Fibroblast of mammary gland (primary cell): ENCODE data around the gene PLAA.

Experiments
- DNase-seq: peaks from one replicate; pipeline ENCODE4 v3.0.0-alpha.2; 2010; ENCODE audit warnings: low read depth
- H3K4me3 ChIP-seq: 2 replicates; pipeline ENCODE4 v1.5.1; 2011; ENCODE audit warnings: low read depth, mild to moderate bottlenecking, low read length, moderate library complexity; ENCODE audit not compliant: control insufficient read depth
- CTCF ChIP-seq: conservative IDR thresholded peaks from 2 replicates; pipeline ENCODE4 v1.5.1; 2011; ENCODE audit warnings: low read depth, low read length, inconsistent platforms; ENCODE audit not compliant: control insufficient read depth, insufficient read depth

Gene PLAA

GRCh38 chr9:26937816-26938371 is 9.1 kb downstream of the PLAA start:
- no peak overlapping the region for H3K4me3 ChIP-seq
- TF ChIP-seq CTCF: no peak
- no peak for DNase-seq

DNA sequence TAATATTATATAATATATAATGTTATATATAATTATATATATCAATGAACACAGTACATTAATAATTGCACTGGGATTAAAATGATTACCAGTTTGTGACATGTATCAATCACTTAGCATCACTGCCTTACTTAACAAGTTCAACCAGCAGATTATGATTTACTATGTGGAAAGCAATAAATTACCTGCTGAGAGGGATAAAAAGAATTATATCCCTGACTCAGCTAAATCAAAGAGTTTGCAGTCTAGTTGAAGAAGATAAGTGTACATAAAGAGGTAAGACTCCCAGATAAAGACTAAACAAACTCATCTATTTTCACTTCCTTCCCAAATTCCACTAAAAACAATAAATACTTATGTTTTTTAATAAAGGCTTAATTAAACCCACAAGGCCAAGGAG is 11.2 kb downstream of the PLAA start:
- TF ChIP-seq CTCF: no peak
- no peak overlapping the region for H3K4me3 ChIP-seq
- DNase-seq: no peak

- TF ChIP-seq CTCF: no peak
- no peak for DNase-seq
- H3K4me3 ChIP-seq: no peak overlapping the region
Observed at GRCh38 chr9:26928902-26929495, 18.0 kb downstream of the PLAA start.

GRCh38 chr9:26925609-26926008 is 21.4 kb downstream of the PLAA start:
- no peak for DNase-seq
- no peak overlapping the region for H3K4me3 ChIP-seq
- no peak for TF ChIP-seq CTCF

DNA sequence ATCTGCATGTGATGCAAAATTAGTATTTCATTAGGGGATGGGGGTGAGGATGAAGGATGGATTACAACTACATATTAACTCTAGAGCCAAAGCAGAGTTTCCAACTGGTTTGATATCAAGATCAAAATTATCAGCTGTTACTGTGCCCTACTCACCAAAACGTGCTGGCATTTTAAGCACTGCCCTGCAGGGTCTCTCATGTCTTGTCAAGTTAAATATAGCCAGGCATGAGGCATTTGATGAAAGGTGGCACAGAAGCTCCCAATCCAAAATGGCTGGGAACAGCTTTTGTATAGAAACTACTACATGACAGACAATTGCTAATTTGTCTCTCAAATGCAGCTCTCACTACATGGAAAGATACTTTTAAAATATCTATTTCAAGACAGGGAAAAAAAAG is 27.3 kb downstream of the PLAA start:
- no peak for TF ChIP-seq CTCF
- no peak overlapping the region for H3K4me3 ChIP-seq
- DNase-seq: no peak

DNA sequence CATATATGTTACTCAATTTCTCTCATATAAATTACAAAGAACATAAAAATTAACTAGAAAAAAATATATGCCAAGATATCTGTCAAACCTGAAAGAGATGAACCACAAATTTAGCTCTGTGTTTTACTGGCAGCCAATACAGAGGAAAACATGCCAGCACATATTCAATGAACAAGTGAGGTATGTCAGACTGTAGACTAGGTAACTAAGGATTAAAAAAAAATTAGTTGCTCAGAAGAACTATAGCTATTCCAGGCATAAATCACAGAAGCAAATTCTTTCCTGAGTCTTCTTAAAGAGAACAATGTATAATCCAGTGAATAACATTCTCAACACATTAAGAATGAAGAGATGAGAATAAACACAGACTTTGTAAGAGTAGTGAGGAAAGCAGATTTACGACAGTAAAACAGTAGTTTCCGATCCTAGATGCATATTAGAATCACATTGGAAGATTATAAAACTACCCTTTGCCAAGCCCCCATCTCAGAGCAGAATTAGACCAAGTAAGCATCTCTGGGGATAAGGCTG is 33.8 kb downstream of the PLAA start:
- H3K4me3 ChIP-seq: no peak overlapping the region
- no peak for DNase-seq
- TF ChIP-seq CTCF: no peak
